GM23338 (cell line): ENCODE data around the gene UQCC3. TPM values are rescaled to one million over a fixed set of nuclear protein-coding genes. Genes with fewer than 3 reads are reported as not detected.
A peak's percentile ranks its signal among the peaks of the same experiment; 100 is the strongest.

Experiments
- ATAC-seq: fragments of 200-7000 bp; cut with Tn5 transposase; 3 replicates; pipeline ENCODE4 v1.9.1; 2020
- DNase-seq: peaks from one replicate; pipeline ENCODE4 v3.0.0-alpha.2; 2015; ENCODE audit warnings: low spot score
- H2AFZ ChIP-seq: fragments of 200-600 bp; sonication (generic); 2 replicates; pipeline ENCODE4 v1.8.0; 2016; ENCODE audit warnings: antibody characterized with exemption, mild to moderate bottlenecking, moderate library complexity
- H3F3A ChIP-seq: fragments of 200-600 bp; sonication (generic); replicated peaks from 2 replicates; pipeline ENCODE4 v1.8.0; 2017; ENCODE audit warnings: antibody characterized with exemption, mixed run types, low read depth
- H3K27ac ChIP-seq: fragments of 200-600 bp; sonication (generic); 2 replicates; pipeline ENCODE4 v1.6.1; 2016; ENCODE audit warnings: low read depth
- H3K27me3 ChIP-seq: fragments of 200-600 bp; sonication (generic); 2 replicates; pipeline ENCODE4 v1.8.0; 2016; ENCODE audit warnings: mild to moderate bottlenecking, mixed run types, moderate library complexity; ENCODE audit not compliant: insufficient read depth
- H3K36me3 ChIP-seq: fragments of 200-600 bp; sonication (generic); 2 replicates; pipeline ENCODE4 v1.8.0; 2016; ENCODE audit warnings: mild to moderate bottlenecking; ENCODE audit not compliant: insufficient read depth
- H3K4me1 ChIP-seq: fragments of 200-600 bp; sonication (generic); 2 replicates; pipeline ENCODE4 v1.8.0; 2016; ENCODE audit warnings: mild to moderate bottlenecking, moderate library complexity; ENCODE audit not compliant: insufficient read depth
- H3K4me2 ChIP-seq: fragments of 200-600 bp; sonication (generic); 2 replicates; pipeline ENCODE4 v1.7.1; 2017; ENCODE audit warnings: mixed run types
- H3K4me3 ChIP-seq: fragments of 200-600 bp; sonication (generic); 2 replicates; pipeline ENCODE4 v1.6.1; 2016; ENCODE audit warnings: mixed run types
- H3K79me2 ChIP-seq: fragments of 200-600 bp; sonication (generic); replicated peaks from 2 replicates; pipeline ENCODE4 v1.8.0; 2017; ENCODE audit warnings: mild to moderate bottlenecking; ENCODE audit not compliant: insufficient read depth
- H3K9me2 ChIP-seq: fragments of 200-600 bp; sonication (generic); 2 replicates; pipeline ENCODE4 v1.8.0; 2017; ENCODE audit not compliant: insufficient read depth
- H4K20me1 ChIP-seq: fragments of 200-600 bp; sonication (generic); replicated peaks from 2 replicates; pipeline ENCODE4 v1.8.0; 2017; ENCODE audit warnings: mild to moderate bottlenecking; ENCODE audit not compliant: insufficient read depth
- H3K27ac Mint-ChIP-seq: 2 replicates; pipeline ENCODE4 v1.8.0; 2020; ENCODE audit warnings: inconsistent platforms, mild to moderate bottlenecking, moderate library complexity, mixed read lengths
- H3K27me3 Mint-ChIP-seq: 3 replicates; pipeline ENCODE4 v1.8.0; 2022; ENCODE audit warnings: low read depth, mild to moderate bottlenecking, moderate library complexity, mixed read lengths, inconsistent platforms; ENCODE audit not compliant: insufficient read depth, poor library complexity
- H3K36me3 Mint-ChIP-seq: 3 replicates; pipeline ENCODE4 v1.8.0; 2021; ENCODE audit warnings: low read depth, mild to moderate bottlenecking, inconsistent platforms, moderate library complexity, mixed read lengths
- H3K4me1 Mint-ChIP-seq: 3 replicates; pipeline ENCODE4 v1.8.0; 2020; ENCODE audit warnings: mild to moderate bottlenecking, inconsistent platforms, mixed read lengths
- H3K4me3 Mint-ChIP-seq: 3 replicates; pipeline ENCODE4 v1.8.0; 2021; ENCODE audit warnings: moderate library complexity, mild to moderate bottlenecking, inconsistent platforms, mixed read lengths
- H3K9me3 Mint-ChIP-seq: 3 replicates; pipeline ENCODE4 v1.8.0; 2020; ENCODE audit warnings: moderate library complexity, mild to moderate bottlenecking, inconsistent platforms, mixed read lengths
- EZH2 ChIP-seq: fragments of 200-600 bp; sonication (generic); IDR thresholded peaks from one replicate; pipeline ENCODE4 v1.8.0; 2017; ENCODE audit warnings: antibody characterized with exemption, mild to moderate bottlenecking, low read depth; ENCODE audit not compliant: unreplicated experiment
- POLR2AphosphoS5 ChIP-seq: IDR thresholded peaks from 2 replicates; pipeline ENCODE4 v1.6.1; 2016; ENCODE audit warnings: antibody characterized with exemption, low read depth
- STAT1 ChIP-seq: IDR thresholded peaks from one replicate; pipeline ENCODE4 v1.6.1; 2016; ENCODE audit warnings: antibody characterized with exemption; ENCODE audit not compliant: unreplicated experiment
- ZNF114 ChIP-seq: fragments of 250-450 bp; sonication (Bioruptor Pico); IDR thresholded peaks from 2 replicates; pipeline ENCODE4 v1.5.0; 2020; ENCODE audit warnings: mild to moderate bottlenecking, moderate library complexity
- polyA plus RNA-seq: library from polyadenylated mRNA; unstranded; fragments of >200 nt; fragmentation: Nextera tagmentation; extraction: Ambion mirVana; gene quantifications from 2 replicates; pipeline ENCODE4 v1.2.1, GENCODE V29; 2016
- total RNA-seq: library from RNA; depleted of rRNA; stranded (reverse); fragments of >200 nt; shearing (Covaris generic); gene quantifications from 2 replicates; pipeline ENCODE4 v1.2.3, GENCODE V29; 2014
- TF ChIP-seq, protein P1 (sequence below): IDR thresholded peaks from one replicate; pipeline ENCODE4 v1.6.1; 2018; ENCODE audit warnings: antibody characterized with exemption; ENCODE audit not compliant: unreplicated experiment
- TF ChIP-seq, protein P2 (sequence below): IDR thresholded peaks from 2 replicates; pipeline ENCODE4 v1.6.1; 2016; ENCODE audit warnings: antibody characterized with exemption
- TF ChIP-seq, protein P3 (sequence below): fragments of 250-450 bp; sonication (Bioruptor Pico); IDR thresholded peaks from 2 replicates; pipeline ENCODE4 v1.5.0; 2020; ENCODE audit warnings: mild to moderate bottlenecking, moderate library complexity

Gene UQCC3
- total and polyA plus RNA-seq, 2 experiments from 2014 or later: 13.0 to 54.7 TPM

DNA sequence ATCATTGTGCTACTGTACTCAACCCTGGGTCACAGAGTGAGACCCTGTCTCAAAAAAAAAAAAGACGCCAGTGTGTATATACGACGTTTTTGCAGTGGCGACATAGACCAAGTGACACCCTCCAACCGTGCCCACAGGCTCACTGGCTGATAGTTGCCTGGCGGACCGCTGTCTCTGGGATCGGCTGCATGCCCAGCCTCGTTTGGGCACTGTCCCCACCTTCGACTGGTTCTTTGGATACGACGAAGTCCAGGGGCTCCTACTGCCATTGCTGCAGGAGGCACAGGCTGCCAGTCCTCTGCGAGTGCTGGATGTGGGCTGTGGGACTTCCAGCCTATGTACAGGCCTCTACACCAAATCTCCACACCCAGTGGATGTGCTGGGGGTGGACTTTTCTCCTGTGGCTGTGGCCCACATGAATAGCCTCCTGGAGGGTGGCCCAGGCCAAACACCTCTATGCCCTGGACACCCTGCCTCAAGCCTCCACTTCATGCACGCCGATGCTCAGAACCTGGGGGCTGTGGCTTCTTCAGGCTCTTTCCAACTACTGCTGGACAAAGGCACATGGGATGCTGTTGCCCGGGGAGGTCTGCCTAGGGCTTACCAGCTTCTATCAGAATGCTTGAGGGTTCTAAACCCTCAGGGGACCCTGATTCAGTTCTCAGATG is 5.1 kb upstream of the UQCC3 start:
- Histone ChIP-seq H3F3A (peaks cover 55% of the 10 kb centered on the region), H3K27me3 (no peaks in the 10 kb centered on the region), H3K4me3 (peak overlapping the region; percentile 99), H4K20me1 (peaks cover 15% of the 10 kb centered on the region), H3K9me2 (no peaks in the 10 kb centered on the region), H3K4me1 (peaks cover 26% of the 10 kb centered on the region), H3K4me2 (peak overlapping the region; percentile 97), H3K27ac (peak overlapping the region; percentile 95), H3K36me3 (peaks cover 20% of the 10 kb centered on the region), H2AFZ (no peak overlapping the region), H3K79me2 (peaks cover 51% of the 10 kb centered on the region)
- Mint-ChIP-seq H3K9me3 (no peaks in the 10 kb centered on the region; the same call in 1 of the 3 replicates), H3K27ac (peak overlapping the region; percentile 90), H3K4me1 (peaks cover 17% of the 10 kb centered on the region), H3K27me3 (peaks cover 17% of the 10 kb centered on the region), H3K36me3 (peaks cover 54% of the 10 kb centered on the region), H3K4me3 (peak overlapping the region; percentile 98)
- ATAC-seq: no peak
- no peak for DNase-seq
- TF ChIP-seq, protein P1, sequence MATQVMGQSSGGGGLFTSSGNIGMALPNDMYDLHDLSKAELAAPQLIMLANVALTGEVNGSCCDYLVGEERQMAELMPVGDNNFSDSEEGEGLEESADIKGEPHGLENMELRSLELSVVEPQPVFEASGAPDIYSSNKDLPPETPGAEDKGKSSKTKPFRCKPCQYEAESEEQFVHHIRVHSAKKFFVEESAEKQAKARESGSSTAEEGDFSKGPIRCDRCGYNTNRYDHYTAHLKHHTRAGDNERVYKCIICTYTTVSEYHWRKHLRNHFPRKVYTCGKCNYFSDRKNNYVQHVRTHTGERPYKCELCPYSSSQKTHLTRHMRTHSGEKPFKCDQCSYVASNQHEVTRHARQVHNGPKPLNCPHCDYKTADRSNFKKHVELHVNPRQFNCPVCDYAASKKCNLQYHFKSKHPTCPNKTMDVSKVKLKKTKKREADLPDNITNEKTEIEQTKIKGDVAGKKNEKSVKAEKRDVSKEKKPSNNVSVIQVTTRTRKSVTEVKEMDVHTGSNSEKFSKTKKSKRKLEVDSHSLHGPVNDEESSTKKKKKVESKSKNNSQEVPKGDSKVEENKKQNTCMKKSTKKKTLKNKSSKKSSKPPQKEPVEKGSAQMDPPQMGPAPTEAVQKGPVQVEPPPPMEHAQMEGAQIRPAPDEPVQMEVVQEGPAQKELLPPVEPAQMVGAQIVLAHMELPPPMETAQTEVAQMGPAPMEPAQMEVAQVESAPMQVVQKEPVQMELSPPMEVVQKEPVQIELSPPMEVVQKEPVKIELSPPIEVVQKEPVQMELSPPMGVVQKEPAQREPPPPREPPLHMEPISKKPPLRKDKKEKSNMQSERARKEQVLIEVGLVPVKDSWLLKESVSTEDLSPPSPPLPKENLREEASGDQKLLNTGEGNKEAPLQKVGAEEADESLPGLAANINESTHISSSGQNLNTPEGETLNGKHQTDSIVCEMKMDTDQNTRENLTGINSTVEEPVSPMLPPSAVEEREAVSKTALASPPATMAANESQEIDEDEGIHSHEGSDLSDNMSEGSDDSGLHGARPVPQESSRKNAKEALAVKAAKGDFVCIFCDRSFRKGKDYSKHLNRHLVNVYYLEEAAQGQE: no peak
- TF ChIP-seq POLR2AphosphoS5: peak; percentile 41

DNA sequence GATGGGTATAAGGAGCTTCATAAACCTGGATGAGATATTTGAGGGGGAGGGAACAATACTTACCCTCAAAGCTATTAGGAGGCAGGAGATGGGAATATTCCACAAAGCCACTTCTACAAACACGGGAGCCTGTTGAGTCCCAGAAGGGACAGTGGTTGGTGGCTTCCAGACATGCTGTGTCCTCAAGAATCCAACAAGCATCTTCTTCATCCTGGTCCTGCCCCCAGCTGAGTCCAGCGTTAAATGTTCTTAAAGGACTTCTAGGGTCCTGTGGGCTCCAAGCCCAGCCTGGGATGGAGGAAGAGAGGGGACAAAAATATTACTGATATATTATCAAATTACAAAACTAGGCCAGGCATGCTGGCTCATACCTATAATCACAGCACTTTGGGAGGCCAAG is 4.0 kb upstream of the UQCC3 start:
- Histone ChIP-seq H3K4me1 (peaks cover 26% of the 10 kb centered on the region), H3K4me2 (peak overlapping the region; percentile 97), H3F3A (peaks cover 55% of the 10 kb centered on the region), H3K27ac (peak overlapping the region; percentile 79), H3K4me3 (peak overlapping the region; percentile 99), H3K27me3 (no peaks in the 10 kb centered on the region), H2AFZ (no peak overlapping the region), H4K20me1 (peaks cover 15% of the 10 kb centered on the region), H3K36me3 (peaks cover 15% of the 10 kb centered on the region), H3K79me2 (peaks cover 51% of the 10 kb centered on the region), H3K9me2 (no peaks in the 10 kb centered on the region)
- H3K36me3 Mint-ChIP-seq: peaks cover 49% of the 10 kb centered on the region
- DNase-seq: no peak
- ATAC-seq: no peak
- no peaks in the 10 kb centered on the region; the same call in none of the 3 replicates for H3K9me3 Mint-ChIP-seq
- peaks cover 17% of the 10 kb centered on the region for H3K4me1 Mint-ChIP-seq
- H3K27me3 Mint-ChIP-seq: peaks cover 24% of the 10 kb centered on the region
- TF ChIP-seq, protein P2, sequence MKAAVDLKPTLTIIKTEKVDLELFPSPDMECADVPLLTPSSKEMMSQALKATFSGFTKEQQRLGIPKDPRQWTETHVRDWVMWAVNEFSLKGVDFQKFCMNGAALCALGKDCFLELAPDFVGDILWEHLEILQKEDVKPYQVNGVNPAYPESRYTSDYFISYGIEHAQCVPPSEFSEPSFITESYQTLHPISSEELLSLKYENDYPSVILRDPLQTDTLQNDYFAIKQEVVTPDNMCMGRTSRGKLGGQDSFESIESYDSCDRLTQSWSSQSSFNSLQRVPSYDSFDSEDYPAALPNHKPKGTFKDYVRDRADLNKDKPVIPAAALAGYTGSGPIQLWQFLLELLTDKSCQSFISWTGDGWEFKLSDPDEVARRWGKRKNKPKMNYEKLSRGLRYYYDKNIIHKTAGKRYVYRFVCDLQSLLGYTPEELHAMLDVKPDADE: no peak
- TF ChIP-seq EZH2 (no peak), POLR2AphosphoS5 (no peak; the same call in 1 of the 2 replicates), ZNF114 (no peak), STAT1 (no peak)
- TF ChIP-seq, protein P3, sequence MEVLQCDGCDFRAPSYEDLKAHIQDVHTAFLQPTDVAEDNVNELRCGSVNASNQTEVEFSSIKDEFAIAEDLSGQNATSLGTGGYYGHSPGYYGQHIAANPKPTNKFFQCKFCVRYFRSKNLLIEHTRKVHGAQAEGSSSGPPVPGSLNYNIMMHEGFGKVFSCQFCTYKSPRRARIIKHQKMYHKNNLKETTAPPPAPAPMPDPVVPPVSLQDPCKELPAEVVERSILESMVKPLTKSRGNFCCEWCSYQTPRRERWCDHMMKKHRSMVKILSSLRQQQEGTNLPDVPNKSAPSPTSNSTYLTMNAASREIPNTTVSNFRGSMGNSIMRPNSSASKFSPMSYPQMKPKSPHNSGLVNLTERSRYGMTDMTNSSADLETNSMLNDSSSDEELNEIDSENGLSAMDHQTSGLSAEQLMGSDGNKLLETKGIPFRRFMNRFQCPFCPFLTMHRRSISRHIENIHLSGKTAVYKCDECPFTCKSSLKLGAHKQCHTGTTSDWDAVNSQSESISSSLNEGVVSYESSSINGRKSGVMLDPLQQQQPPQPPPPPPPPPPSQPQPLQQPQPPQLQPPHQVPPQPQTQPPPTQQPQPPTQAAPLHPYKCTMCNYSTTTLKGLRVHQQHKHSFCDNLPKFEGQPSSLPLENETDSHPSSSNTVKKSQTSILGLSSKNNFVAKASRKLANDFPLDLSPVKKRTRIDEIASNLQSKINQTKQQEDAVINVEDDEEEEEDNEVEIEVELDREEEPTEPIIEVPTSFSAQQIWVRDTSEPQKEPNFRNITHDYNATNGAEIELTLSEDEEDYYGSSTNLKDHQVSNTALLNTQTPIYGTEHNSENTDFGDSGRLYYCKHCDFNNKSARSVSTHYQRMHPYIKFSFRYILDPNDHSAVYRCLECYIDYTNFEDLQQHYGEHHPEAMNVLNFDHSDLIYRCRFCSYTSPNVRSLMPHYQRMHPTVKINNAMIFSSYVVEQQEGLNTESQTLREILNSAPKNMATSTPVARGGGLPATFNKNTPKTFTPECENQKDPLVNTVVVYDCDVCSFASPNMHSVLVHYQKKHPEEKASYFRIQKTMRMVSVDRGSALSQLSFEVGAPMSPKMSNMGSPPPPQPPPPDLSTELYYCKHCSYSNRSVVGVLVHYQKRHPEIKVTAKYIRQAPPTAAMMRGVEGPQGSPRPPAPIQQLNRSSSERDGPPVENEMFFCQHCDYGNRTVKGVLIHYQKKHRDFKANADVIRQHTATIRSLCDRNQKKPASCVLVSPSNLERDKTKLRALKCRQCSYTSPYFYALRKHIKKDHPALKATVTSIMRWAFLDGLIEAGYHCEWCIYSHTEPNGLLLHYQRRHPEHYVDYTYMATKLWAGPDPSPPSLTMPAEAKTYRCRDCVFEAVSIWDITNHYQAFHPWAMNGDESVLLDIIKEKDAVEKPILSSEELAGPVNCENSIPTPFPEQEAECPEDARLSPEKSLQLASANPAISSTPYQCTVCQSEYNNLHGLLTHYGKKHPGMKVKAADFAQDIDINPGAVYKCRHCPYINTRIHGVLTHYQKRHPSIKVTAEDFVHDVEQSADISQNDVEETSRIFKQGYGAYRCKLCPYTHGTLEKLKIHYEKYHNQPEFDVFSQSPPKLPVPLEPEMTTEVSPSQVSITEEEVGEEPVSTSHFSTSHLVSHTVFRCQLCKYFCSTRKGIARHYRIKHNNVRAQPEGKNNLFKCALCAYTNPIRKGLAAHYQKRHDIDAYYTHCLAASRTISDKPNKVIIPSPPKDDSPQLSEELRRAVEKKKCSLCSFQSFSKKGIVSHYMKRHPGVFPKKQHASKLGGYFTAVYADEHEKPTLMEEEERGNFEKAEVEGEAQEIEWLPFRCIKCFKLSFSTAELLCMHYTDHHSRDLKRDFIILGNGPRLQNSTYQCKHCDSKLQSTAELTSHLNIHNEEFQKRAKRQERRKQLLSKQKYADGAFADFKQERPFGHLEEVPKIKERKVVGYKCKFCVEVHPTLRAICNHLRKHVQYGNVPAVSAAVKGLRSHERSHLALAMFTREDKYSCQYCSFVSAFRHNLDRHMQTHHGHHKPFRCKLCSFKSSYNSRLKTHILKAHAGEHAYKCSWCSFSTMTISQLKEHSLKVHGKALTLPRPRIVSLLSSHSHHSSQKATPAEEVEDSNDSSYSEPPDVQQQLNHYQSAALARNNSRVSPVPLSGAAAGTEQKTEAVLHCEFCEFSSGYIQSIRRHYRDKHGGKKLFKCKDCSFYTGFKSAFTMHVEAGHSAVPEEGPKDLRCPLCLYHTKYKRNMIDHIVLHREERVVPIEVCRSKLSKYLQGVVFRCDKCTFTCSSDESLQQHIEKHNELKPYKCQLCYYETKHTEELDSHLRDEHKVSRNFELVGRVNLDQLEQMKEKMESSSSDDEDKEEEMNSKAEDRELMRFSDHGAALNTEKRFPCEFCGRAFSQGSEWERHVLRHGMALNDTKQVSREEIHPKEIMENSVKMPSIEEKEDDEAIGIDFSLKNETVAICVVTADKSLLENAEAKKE (CRISPR knock-in tag): no peak
- no peak overlapping the region for H3K27ac Mint-ChIP-seq
- peak overlapping the region; percentile 98 for H3K4me3 Mint-ChIP-seq
